GM18907 (cell line): ENCODE measurements around the gene BTBD10.
A peak's percentile ranks its signal among the peaks of the same experiment; 100 is the strongest.

Experiments
- ATAC-seq: cut with Tn5 transposase; IDR thresholded peaks from one replicate; pipeline ENCODE4 v1.9.1; 2021; ENCODE audit warnings: mild to moderate bottlenecking, moderate library complexity; ENCODE audit not compliant: unreplicated experiment

BTBD10 gene

DNA sequence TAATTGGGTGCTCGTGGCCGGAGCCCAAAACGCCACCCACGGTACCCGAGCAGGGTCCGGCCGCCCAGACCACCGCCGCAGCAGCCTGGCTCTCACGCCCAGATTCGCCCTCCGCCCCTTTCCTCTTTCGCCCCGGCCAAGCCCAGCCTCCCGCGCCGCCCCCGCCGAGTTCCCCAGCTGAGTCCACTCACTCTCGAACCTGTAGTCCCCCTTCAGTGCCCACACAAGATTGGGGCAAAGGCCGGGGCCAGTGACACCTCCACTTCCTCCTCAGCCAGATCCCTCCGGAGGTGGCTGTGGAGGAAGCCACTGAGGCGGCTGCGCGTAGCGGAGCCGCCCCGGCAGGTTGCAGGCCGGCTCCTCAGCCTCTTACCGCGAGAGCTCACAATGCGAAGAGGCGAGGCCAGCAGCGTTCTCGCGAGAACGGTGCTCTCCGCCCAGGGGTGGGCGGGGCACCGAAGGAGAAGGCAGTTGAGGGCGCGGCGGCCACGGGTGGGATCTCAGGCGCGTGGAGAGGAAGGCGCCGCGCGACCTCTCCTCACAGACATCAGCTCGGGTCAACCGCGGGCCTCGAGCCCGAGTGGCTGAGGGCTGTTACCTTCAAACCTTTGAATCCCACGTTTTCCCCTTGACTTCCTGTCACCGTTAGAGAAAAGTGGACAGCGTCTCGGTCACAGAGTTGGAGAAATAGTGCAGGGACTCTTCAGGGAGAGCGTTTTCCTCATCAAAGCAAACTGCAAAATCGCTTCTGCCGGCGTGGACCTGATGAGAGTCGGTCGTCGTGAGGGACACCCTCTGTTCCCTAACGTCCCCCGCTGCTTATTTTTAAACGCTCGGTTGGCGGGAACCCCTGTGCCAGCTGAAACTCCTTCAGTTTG is at the start of gene BTBD10:
Gene BTBD10, minus strand, starts transcription at position 322 of the 878 bp plus-strand sequence. CDS start 18,098 bp downstream, outside the sequence.
- ATAC-seq: peak; percentile 95

DNA sequence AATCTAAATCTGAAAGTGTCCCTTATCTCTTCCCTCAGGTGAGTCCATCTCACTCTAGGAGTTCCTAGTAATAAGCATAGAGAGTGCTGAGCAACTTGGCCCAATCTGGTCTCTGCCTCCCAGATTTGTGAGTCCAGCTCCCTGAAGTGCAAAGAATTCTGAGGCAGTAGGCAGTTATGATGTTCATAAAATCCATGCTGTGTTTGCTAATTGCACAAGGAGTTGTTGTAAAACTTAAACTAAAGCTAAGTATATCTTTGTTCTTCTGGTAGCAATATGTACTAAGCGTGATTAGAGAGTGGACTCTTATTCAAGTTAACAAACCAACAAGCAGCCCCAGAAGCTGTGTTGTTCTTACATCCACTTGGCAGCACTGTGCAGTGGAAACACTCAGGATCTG is 40.4 kb upstream of the BTBD10 start:
- ATAC-seq: no peak

- ATAC-seq: no peak
Observed at GRCh38 chr11:13502492-13502891, 39.5 kb upstream of the BTBD10 start.

- no peak for ATAC-seq
Observed at GRCh38 chr11:13495929-13496328, 32.9 kb upstream of the BTBD10 start, which contains the start of gene PTH. Gene PTH, minus strand, starts transcription at chr11:13495997. Its CDS starts 3,142 bp downstream, at chr11:13492855.

- ATAC-seq: no peak
Observed at GRCh38 chr11:13494051-13494450, 31.0 kb upstream of the BTBD10 start.

DNA sequence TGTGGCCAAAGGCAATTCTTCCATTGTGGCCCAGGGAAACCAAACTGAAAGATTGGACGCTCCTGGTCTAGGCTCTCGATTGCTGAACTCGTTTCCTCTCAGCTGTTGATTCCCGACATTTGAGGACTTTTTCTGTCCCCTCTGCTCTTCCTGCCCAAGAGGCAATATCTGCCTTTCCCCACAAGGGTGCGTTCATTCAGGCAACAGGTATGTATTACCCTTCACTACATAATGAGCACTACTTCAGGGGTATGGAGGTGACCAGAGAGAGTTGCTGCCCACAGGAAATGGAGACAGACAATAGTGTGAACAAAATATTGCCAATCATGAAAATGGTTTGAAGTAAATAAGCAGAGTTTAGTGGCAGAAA is 24.6 kb upstream of the BTBD10 start:
- ATAC-seq: peak; percentile 86

- ATAC-seq: peak; percentile 94
Observed at GRCh38 chr11:13486926-13487660, 24.1 kb upstream of the BTBD10 start.

DNA sequence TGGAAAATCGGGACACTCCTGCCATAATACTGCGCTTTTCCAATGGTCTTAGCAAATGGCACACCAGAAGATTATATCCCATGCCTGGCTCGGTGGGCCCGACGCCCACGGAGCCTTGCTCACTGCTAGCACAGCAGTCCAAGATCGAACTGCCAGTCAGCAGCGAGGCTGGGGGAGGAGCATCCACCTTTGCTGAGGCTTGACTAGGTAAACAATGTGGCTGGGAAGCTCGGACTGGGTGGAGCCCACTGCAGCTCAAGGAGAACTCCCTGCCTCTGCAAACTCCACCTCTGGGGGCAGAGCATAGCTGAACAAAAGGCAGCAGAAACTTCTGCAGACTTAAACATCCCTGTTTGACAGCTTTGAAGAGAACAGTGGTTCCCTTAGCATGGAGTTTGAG is 17.2 kb upstream of the BTBD10 start:
- no peak for ATAC-seq

- no peak for ATAC-seq
Observed at GRCh38 chr11:13479688-13480087, 16.7 kb upstream of the BTBD10 start.

DNA sequence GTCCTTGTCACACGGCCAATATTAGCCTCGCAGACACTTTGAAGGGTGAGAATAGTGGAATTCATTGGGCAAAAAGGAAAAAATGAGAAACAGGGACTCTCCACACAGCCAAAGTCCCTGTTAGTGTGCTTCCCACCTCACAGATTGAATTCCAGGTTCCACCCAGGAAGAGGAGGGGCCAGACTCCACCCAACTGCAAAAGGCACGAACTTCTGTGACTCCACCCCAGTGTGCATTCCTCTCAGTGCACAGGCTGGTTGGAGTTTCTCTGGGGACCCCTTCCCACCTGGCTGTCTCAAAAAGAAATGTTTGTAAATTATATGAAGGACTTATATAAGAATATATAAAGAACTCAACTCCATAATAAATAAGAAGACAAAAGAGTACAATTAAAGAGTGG is 12.1 kb upstream of the BTBD10 start:
- ATAC-seq: no peak

- ATAC-seq: no peak
Observed at GRCh38 chr11:13473013-13473722, 10.1 kb upstream of the BTBD10 start.

DNA sequence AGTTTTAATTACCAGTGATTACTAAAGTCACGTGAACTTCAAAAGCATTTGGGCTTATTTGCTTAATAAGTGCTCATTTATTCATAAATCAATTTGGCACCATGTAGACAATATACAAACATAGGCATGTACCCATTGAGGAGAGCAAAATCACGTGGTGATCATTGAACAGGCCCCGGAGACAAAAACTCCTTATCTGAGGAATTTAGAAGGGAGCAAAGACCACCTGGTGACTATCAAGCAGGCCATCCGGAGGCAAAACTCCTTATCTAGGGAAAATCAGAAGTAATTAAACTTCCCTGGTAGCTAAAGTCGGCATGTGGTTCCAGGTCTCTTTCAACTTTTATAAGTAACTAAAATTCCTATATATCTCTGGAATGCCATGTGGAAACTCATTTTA is 5.7 kb upstream of the BTBD10 start:
- no peak for ATAC-seq

DNA sequence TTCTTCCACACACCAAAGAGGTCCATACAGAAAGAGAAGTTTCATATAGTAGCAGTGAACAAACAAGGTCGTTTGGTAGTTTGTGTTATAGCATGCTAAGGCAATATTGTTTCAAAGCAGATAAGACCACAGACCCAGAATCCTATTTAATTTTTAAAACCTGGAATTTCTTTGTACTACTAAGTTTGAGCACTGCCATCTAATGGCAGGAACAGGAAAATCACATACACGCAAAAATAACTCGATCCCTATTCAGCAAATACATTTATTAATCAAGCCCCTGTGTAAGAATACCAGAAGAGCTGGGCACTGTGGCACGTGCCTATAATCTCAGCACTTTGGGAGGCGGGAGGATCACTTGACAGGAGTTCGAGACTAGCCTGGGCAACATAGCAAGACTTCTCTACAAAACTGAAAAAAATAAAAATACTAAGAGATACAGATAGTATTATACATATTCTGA is 2.9 kb upstream of the BTBD10 start:
- no peak for ATAC-seq

DNA sequence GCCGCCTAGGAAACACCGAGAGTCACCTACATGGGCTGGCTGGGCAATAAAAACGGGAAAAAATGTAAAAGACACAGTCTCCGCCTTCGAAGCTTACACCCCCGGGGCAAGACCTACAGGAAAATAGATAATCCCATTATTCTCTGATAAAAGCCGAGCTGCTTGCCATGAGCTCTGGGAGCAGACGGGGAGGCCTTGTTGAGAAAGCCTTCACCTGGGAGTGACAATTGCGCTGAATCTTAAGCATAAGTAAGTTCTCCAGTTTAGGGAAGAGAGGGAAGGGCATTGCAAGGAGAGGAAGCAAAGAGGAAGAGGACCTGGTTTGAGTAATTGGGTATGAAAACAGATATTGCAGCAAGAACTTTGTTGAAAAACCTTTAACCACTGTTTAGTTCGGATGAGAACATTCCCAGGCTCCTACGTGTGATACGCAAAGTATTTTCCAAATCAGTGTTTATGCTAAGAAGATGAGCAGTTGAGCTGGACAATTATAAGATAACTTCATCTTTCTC is 813 bp upstream of the BTBD10 start:
- ATAC-seq: no peak

GRCh38 chr11:13462311-13462900 is 616 bp downstream of the BTBD10 start:
- ATAC-seq: peak; percentile 55

DNA sequence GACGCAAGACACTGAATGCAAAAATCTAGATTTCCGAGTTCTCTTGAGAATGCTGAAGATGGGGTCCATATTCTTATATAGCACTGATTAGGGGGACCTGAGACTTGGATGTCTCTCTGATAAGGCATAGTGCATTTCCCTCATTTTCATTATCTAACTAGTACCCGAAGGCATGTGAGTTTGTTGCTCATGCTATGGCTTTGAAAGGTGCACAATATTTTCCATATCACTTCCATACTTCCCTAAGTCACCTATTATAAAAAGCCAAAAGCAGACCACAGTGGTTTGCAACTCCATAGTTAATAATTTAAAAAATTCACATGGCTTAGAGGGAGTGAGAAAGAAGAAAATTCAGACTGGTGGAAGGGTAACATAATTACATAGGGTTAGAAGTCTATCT is 1.7 kb downstream of the BTBD10 start:
- ATAC-seq: no peak

GRCh38 chr11:13450832-13451397 is 12.1 kb downstream of the BTBD10 start:
- ATAC-seq: no peak

DNA sequence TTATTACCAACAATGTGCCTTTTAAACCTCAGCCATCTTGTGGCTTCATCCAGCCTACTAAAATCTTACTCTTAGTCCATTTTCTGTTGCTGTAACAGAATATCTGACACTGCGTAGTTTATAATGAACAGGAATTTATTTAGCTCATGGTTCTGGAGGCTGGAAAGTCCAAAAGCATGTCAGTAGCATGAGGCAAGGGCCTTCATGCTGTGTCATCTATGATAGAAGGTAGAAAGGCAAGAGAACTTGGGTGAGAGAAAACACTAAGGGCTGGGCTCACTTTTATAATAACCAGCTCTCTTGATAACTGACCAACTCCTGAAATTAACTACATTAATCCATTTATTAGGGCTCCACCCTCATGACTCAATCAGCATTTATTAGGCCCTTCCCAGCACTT is 13.5 kb downstream of the BTBD10 start:
- ATAC-seq: no peak

- no peak for ATAC-seq
Observed at GRCh38 chr11:13448876-13449275, 14.1 kb downstream of the BTBD10 start.

- ATAC-seq: no peak
Observed at GRCh38 chr11:13446444-13446843, 16.6 kb downstream of the BTBD10 start.
